GM12878 (cell line): ENCODE measurements around the gene CLEC2L. TPM values are rescaled to one million over a fixed set of nuclear protein-coding genes. Genes with fewer than 3 reads are reported as not detected.

Source experiments
- ATAC-seq: fragments of 200-7000 bp; cut with Tn5 transposase; 3 replicates; pipeline ENCODE4 v1.9.1; 2020; ENCODE audit warnings: mild to moderate bottlenecking, moderate library complexity
- BruUV-seq: library from RNA; stranded (reverse); fragments of 400-500 nt; replicated peaks from 2 replicates; lab custom pipeline; 2021; lab: Mats Ljungman, UMichigan
- CTCF ChIA-PET: fragments of 300-600 bp; sonication (Branson Sonifier 250); formaldehyde crosslinking; extraction: SDS; loops from one replicate; lab custom pipeline; 2021; ENCODE audit warnings: inconsistent platforms; lab: Yijun Ruan, JAX
- POLR2A ChIA-PET: fragments of 350-600 bp; formaldehyde crosslinking; extraction: SDS; loops from one replicate; lab custom pipeline; 2021; ENCODE audit warnings: inconsistent platforms; lab: Charles Lee
- RAD21 ChIA-PET: fragments of 300-600 bp; sonication (Branson Sonifier 250); formaldehyde crosslinking; loops from one replicate; lab custom pipeline; 2023; ENCODE audit warnings: antibody characterized with exemption; ENCODE audit not compliant: unreplicated experiment; lab: Charles Lee
- SMC1A ChIA-PET: fragments of 300-600 bp; sonication (Branson Sonifier 250); formaldehyde crosslinking; loops from one replicate; lab custom pipeline; 2023; ENCODE audit not compliant: unreplicated experiment, uncharacterized antibody; lab: Charles Lee
- DNase-seq: peaks from one replicate; pipeline ENCODE4 v3.0.0-alpha.2; 2011; ENCODE audit warnings: low read depth, low spot score
- FAIRE-seq: peaks from 3 replicates; lab custom pipeline; 2011; peaks lifted over from hg19 to GRCh38; lab: Jason Lieb, UNC
- H2AFZ ChIP-seq: 2 replicates; pipeline ENCODE4 v1.6.0; 2011; ENCODE audit warnings: low read depth, low read length, control low read depth; ENCODE audit not compliant: control insufficient read depth
- H3K27ac ChIP-seq: 2 replicates; pipeline ENCODE4 v1.5.1; 2011; ENCODE audit warnings: control low read depth; ENCODE audit not compliant: control insufficient read depth, insufficient read depth
- H3K27me3 ChIP-seq, 2 experiments: replicated peaks in 1 of 2; 2 replicates each; pipeline versions ENCODE4 v1.6.0 to v1.6.1; 2011; ENCODE audit warnings: low read length in 1 of 2; ENCODE audit not compliant: control insufficient read depth in 2 of 2, insufficient read depth in 2 of 2
- H3K36me3 ChIP-seq, 2 experiments: 2 replicates each; pipeline ENCODE4 v1.5.1; 2011; ENCODE audit warnings: low read length in 1 of 2; ENCODE audit not compliant: control insufficient read depth in 2 of 2, insufficient read depth in 2 of 2
- H3K4me1 ChIP-seq: 2 replicates; pipeline ENCODE4 v1.6.1; 2011; ENCODE audit warnings: mild to moderate bottlenecking, low read length, moderate library complexity, mixed read lengths; ENCODE audit not compliant: control insufficient read depth, insufficient read depth
- H3K4me2 ChIP-seq: 2 replicates; pipeline ENCODE4 v1.6.0; 2011; ENCODE audit warnings: control low read depth; ENCODE audit not compliant: control insufficient read depth, insufficient read depth
- H3K4me3 ChIP-seq: fragments of 200-600 bp; sonication (generic); 2 replicates; pipeline ENCODE4 v1.5.1; 2016
- H3K79me2 ChIP-seq: 2 replicates; pipeline ENCODE4 v1.6.0; 2011; ENCODE audit warnings: low read length; ENCODE audit not compliant: control insufficient read depth, insufficient read depth
- H3K9ac ChIP-seq: 2 replicates; pipeline ENCODE4 v1.8.0; 2011; ENCODE audit warnings: low read length, control low read depth, mixed read lengths; ENCODE audit not compliant: control insufficient read depth, insufficient read depth
- H3K9me3 ChIP-seq: replicated peaks from 3 replicates; pipeline ENCODE4 v1.5.1; 2011; ENCODE audit warnings: mild to moderate bottlenecking, low read length; ENCODE audit not compliant: control insufficient read depth, insufficient read depth
- H4K20me1 ChIP-seq: 2 replicates; pipeline ENCODE4 v1.6.0; 2011; ENCODE audit not compliant: control insufficient read depth, insufficient read depth
- ATF7 ChIP-seq: fragments of 450-650 bp; IDR thresholded peaks from 2 replicates; pipeline ENCODE4 v1.6.1; 2016; ENCODE audit warnings: low read depth, mild to moderate bottlenecking
- FOXM1 ChIP-seq: IDR thresholded peaks from 2 replicates; pipeline ENCODE4 v1.6.1; 2012; ENCODE audit warnings: low read depth, mild to moderate bottlenecking, inconsistent platforms, low read length, moderate library complexity
- GATAD2B ChIP-seq: fragments of 450-650 bp; conservative IDR thresholded peaks from 2 replicates; pipeline ENCODE4 v1.6.1; 2017; ENCODE audit warnings: low read depth, mild to moderate bottlenecking, moderate library complexity
- NFIC ChIP-seq: IDR thresholded peaks from 2 replicates; pipeline ENCODE4 v1.6.1; 2012; ENCODE audit warnings: low read depth, mild to moderate bottlenecking, inconsistent platforms, low read length, moderate library complexity
- NR2F1 ChIP-seq: fragments of 450-650 bp; conservative IDR thresholded peaks from 2 replicates; pipeline ENCODE4 v1.6.1; 2017; ENCODE audit warnings: mild to moderate bottlenecking
- RAD51 ChIP-seq: fragments of 450-650 bp; IDR thresholded peaks from 2 replicates; pipeline ENCODE4 v1.6.1; 2016; ENCODE audit warnings: moderate library complexity, mild to moderate bottlenecking, inconsistent platforms
- RCOR1 ChIP-seq: conservative IDR thresholded peaks from 2 replicates; pipeline ENCODE4 v1.6.1; 2012; ENCODE audit warnings: low read depth, low read length, improper control_type of control experiment
- RUNX3 ChIP-seq: IDR thresholded peaks from 2 replicates; pipeline ENCODE4 v1.6.1; 2012; ENCODE audit warnings: low read length, inconsistent platforms
- SIN3A ChIP-seq: IDR thresholded peaks from 2 replicates; pipeline ENCODE4 v1.6.1; 2012; ENCODE audit warnings: low read depth, low read length, improper control_type of control experiment
- SREBF2 ChIP-seq: IDR thresholded peaks from 2 replicates; pipeline ENCODE4 v1.6.1; 2012; ENCODE audit warnings: mild to moderate bottlenecking, low read length
- STAT1 ChIP-seq: fragments of 450-650 bp; conservative IDR thresholded peaks from 2 replicates; pipeline ENCODE4 v1.6.1; 2014; ENCODE audit warnings: antibody characterized with exemption, mild to moderate bottlenecking
- TBL1XR1 ChIP-seq: IDR thresholded peaks from 2 replicates; pipeline ENCODE4 v1.6.1; 2012; ENCODE audit warnings: low read depth, low read length, improper control_type of control experiment
- WGBS: methylation state at CpG from one replicate; pipeline ENCODE4 v1.1.6; 2016; ENCODE audit warnings: low lambda C conversion rate; ENCODE audit not compliant: insufficient replicate concordance, insufficient coverage; ENCODE audit errors: missing lambda C conversion rate; 5-methylcytosine and 5-hydroxymethylcytosine counted together
- in situ Hi-C: fragments of 300-500 bp; cut with MboI; formaldehyde crosslinking; loops from 9 replicates; pipeline ENCODE4 v1.14.3; 2018; ENCODE audit warnings: mixed read lengths
- intact Hi-C: fragments of 100-400 bp; cut with micrococcal nuclease; formaldehyde crosslinking; loops from one replicate; pipeline ENCODE4 v1.14.2; 2022; ENCODE audit not compliant: unreplicated experiment
- polyA plus RNA-seq, 11 experiments: library from polyadenylated mRNA; depleted of rRNA in 4 of 11; unstranded in 6 of 11; stranded (reverse) in 5 of 11; fragments of >200 nt; fragmentation: Nextera tagmentation in 4 of 11; fragmentation: Illumina TruSeq in 1 of 11; extraction: Ambion mirVana in 4 of 11; extraction: Trizol in 1 of 11; gene quantifications; 1 replicate in 1 of 11; 2 replicates in 10 of 11; pipeline versions ENCODE4 v1.2.1 to v1.2.3, GENCODE V29; 2011 to 2016; ENCODE audit warnings: inconsistent platforms in 2 of 11, missing spikeins in 2 of 11, low read depth in 1 of 11
- total RNA-seq, 4 experiments: library from RNA; depleted of rRNA in 3 of 4; stranded (reverse); fragments of >200 nt in 3 of 4; fragmentation: Illumina TruSeq in 1 of 4; extraction: Trizol in 1 of 4; gene quantifications; 2 replicates each; pipeline versions ENCODE4 v1.2.1 to v1.2.3, GENCODE V29; 2013 to 2021
- TF ChIP-seq, protein P1 (sequence below): fragments of 150-350 bp; IDR thresholded peaks from 2 replicates; pipeline ENCODE4 v1.6.1; 2014; ENCODE audit warnings: mild to moderate bottlenecking, low read depth, low read length
- TF ChIP-seq, protein P2 (sequence below): fragments of 450-650 bp; IDR thresholded peaks from 2 replicates; pipeline ENCODE4 v1.6.1; 2017; ENCODE audit warnings: mild to moderate bottlenecking
- TF ChIP-seq, protein P3 (sequence below): IDR thresholded peaks from 2 replicates; pipeline ENCODE4 v1.6.1; 2011; ENCODE audit warnings: borderline replicate concordance, low read depth, mild to moderate bottlenecking, moderate library complexity, mixed read lengths, low read length; ENCODE audit not compliant: insufficient read depth; ENCODE audit errors: extremely low read length

The CLEC2L gene
- total and polyA plus RNA-seq, 10 of the 15 experiments (the other 5 are each of a cell fraction or from before 2014, with no cell fraction given): not detected

DNA sequence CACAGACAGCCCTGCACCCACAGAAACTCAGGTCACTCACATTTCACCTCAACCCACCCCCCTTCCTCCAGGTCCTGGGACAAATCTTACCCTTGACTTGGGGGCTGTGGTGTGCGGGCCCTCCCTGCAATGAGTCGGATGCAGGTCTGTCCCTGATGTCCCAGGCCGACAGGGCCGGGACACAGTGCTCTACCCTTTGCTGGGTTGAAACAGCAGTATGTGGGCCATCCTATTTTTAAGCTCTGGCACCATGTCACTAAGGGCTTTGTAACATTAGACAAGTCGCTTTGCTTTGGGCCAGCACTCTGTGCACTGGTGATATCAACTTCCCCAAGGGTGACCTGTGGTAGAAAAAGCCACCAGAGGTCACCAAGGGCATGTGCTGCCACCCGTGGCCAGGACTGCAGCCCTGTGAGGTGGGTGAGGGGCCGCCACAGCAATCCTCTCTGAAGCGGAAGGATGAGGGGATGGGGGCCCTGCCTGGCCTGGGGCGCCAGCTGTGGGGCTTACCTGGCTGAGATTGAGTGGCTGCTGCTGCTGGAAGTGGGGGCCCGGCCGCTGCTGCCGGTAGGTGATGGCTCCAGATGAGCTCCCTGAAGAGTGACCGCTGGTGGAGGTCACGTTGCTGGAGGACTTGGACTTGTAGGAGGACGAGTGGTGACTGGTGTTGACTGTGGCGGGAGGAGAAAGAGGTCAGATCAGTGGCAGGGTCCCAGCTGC is 51.3 kb downstream of the CLEC2L start:
- ChIA-PET CTCF (interaction anchor here (0.6 kb wide), 1 partner anchor 47 kb away, joined by 3 read pairs; no protein-coding TSS in a partner anchor), RAD21 (no interaction called here), POLR2A (no interaction called here), SMC1A (no interaction called here)
- Histone ChIP-seq H3K4me2 (no peak overlapping the region), H3K36me3 (peaks cover 0 to 3% of the 10 kb centered on the region in 2 experiments), H3K27me3 (no peaks in the 10 kb centered on the region), H3K4me3 (no peak overlapping the region), H4K20me1 (no peaks in the 10 kb centered on the region), H3K9me3 (no peaks in the 10 kb centered on the region), H2AFZ (no peak overlapping the region), H3K4me1 (no peaks in the 10 kb centered on the region), H3K9ac (no peak overlapping the region), H3K27ac (no peak overlapping the region), H3K79me2 (no peaks in the 10 kb centered on the region)
- intact Hi-C loops (no loop called here), in situ Hi-C loops (no loop called here)
- no peak for DNase-seq
- ATAC-seq: no peak
- TF ChIP-seq SREBF2 (no peak), ATF7 (no peak), GATAD2B (no peak), NR2F1 (0 out of 2 replicates have a peak, but pooled peaks have one; percentile 20)
- FAIRE-seq: no peak
- WGBS: 92% methylated on average over 15 of the region's 16 CpGs
- BruUV-seq: no TSS peak

DNA sequence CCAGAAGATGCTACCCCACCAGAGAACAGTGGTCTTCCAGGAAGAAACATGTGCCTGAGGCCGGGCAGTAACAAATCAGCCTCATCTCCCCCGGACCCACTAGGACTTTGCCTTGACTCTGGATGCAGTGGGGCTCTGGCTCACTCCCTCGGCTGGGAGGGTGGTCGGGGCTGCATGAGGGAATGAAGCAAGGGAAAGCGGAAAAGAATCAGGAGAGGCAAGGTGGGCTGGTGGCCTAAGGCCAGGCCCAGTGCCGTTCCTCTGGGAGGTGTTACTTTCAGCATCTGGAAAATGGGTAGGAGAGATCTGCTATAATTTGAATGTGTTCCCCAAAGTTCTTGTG is 51.8 kb downstream of the CLEC2L start:
- no TSS peak for BruUV-seq
- FAIRE-seq (no peak), ATAC-seq (no peak), DNase-seq (no peak)
- WGBS: over 99% methylated on average over 6 of the region's 6 CpGs
- no peaks in the 10 kb centered on the region for H3K27me3 ChIP-seq
- no peak overlapping the region for H3K4me3 ChIP-seq
- ChIA-PET SMC1A (no interaction called here), CTCF (no interaction called here), POLR2A (no interaction called here), RAD21 (no interaction called here)
- intact Hi-C loops: no loop called here
- H3K9me3 ChIP-seq: no peaks in the 10 kb centered on the region
- no peaks in the 10 kb centered on the region for H3K79me2 ChIP-seq
- H2AFZ ChIP-seq: no peak overlapping the region
- H3K9ac ChIP-seq: no peak overlapping the region
- peaks cover 0 to 3% of the 10 kb centered on the region in 2 experiments for H3K36me3 ChIP-seq
- H3K4me1 ChIP-seq: no peaks in the 10 kb centered on the region
- no peaks in the 10 kb centered on the region for H4K20me1 ChIP-seq
- H3K4me2 ChIP-seq: no peak overlapping the region
- in situ Hi-C loops: no loop called here
- no peak overlapping the region for H3K27ac ChIP-seq
- TF ChIP-seq RCOR1 (no peak), SIN3A (no peak), RAD51 (no peak), NFIC (no peak), FOXM1 (no peak), RUNX3 (no peak), TBL1XR1 (no peak), STAT1 (no peak)
- TF ChIP-seq, protein P1, sequence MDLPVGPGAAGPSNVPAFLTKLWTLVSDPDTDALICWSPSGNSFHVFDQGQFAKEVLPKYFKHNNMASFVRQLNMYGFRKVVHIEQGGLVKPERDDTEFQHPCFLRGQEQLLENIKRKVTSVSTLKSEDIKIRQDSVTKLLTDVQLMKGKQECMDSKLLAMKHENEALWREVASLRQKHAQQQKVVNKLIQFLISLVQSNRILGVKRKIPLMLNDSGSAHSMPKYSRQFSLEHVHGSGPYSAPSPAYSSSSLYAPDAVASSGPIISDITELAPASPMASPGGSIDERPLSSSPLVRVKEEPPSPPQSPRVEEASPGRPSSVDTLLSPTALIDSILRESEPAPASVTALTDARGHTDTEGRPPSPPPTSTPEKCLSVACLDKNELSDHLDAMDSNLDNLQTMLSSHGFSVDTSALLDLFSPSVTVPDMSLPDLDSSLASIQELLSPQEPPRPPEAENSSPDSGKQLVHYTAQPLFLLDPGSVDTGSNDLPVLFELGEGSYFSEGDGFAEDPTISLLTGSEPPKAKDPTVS: no peak
- TF ChIP-seq, protein P2, sequence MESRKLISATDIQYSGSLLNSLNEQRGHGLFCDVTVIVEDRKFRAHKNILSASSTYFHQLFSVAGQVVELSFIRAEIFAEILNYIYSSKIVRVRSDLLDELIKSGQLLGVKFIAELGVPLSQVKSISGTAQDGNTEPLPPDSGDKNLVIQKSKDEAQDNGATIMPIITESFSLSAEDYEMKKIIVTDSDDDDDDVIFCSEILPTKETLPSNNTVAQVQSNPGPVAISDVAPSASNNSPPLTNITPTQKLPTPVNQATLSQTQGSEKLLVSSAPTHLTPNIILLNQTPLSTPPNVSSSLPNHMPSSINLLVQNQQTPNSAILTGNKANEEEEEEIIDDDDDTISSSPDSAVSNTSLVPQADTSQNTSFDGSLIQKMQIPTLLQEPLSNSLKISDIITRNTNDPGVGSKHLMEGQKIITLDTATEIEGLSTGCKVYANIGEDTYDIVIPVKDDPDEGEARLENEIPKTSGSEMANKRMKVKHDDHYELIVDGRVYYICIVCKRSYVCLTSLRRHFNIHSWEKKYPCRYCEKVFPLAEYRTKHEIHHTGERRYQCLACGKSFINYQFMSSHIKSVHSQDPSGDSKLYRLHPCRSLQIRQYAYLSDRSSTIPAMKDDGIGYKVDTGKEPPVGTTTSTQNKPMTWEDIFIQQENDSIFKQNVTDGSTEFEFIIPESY: no peak
- TF ChIP-seq, protein P3, sequence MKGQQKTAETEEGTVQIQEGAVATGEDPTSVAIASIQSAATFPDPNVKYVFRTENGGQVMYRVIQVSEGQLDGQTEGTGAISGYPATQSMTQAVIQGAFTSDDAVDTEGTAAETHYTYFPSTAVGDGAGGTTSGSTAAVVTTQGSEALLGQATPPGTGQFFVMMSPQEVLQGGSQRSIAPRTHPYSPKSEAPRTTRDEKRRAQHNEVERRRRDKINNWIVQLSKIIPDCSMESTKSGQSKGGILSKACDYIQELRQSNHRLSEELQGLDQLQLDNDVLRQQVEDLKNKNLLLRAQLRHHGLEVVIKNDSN: no peak
